Liver (tissue), 3 donors: ENCODE data around the gene SLC9A3.

Source experiments
- CTCF ChIP-seq: fragments of 150-350 bp; IDR thresholded peaks from 2 replicates; pipeline ENCODE4 v1.5.1; 2017; ENCODE audit warnings: improper control_type of control experiment, low read depth, low read length; ENCODE audit not compliant: missing input control
- JUND ChIP-seq, 2 donors: IDR thresholded peaks; 2 replicates each; pipeline ENCODE4 v1.6.1; 2016; ENCODE audit warnings: antibody characterized with exemption in 2 of 2
- donor health status: healthy.
- donor health status: healthy.

GRCh38 chr5:500491-500890 is 23.8 kb downstream of the SLC9A3 start:
- TF ChIP-seq JUND (IDR thresholded peaks at IDR 0.05) = no peak
- no peak for TF ChIP-seq CTCF
